GM12875 (cell line): Measurements from ENCODE around the gene EPB41L4A.

Experiments
- H3K4me3 ChIP-seq: one replicate; pipeline ENCODE4 v1.5.1; 2011; ENCODE audit warnings: low read depth, low read length, control low read depth
- CTCF ChIP-seq: IDR thresholded peaks from 2 replicates; pipeline ENCODE4 v1.5.1; 2011; ENCODE audit warnings: low read depth, mild to moderate bottlenecking, control low read depth, inconsistent platforms, low read length, moderate library complexity, borderline replicate concordance; ENCODE audit not compliant: insufficient read depth

The EPB41L4A gene

GRCh38 chr5:112126982-112127381 lies 292.1 kb downstream of the EPB41L4A start:
- TF ChIP-seq CTCF = no peak
- no peak overlapping the region for H3K4me3 ChIP-seq

- no peak for TF ChIP-seq CTCF
- no peak overlapping the region for H3K4me3 ChIP-seq
Observed at GRCh38 chr5:112125903-112126302, 293.2 kb downstream of the EPB41L4A start.

GRCh38 chr5:112124788-112125187 lies 294.3 kb downstream of the EPB41L4A start:
- no peak overlapping the region for H3K4me3 ChIP-seq
- no peak for TF ChIP-seq CTCF

- TF ChIP-seq CTCF = no peak
- no peak overlapping the region for H3K4me3 ChIP-seq
Observed at GRCh38 chr5:112123086-112123485, 296.0 kb downstream of the EPB41L4A start.

- no peak for TF ChIP-seq CTCF
- H3K4me3 ChIP-seq = no peak overlapping the region
Observed at GRCh38 chr5:112122353-112122752, 296.7 kb downstream of the EPB41L4A start.

GRCh38 chr5:112121258-112121657 lies 297.8 kb downstream of the EPB41L4A start:
- no peak overlapping the region for H3K4me3 ChIP-seq
- TF ChIP-seq CTCF = no peak

GRCh38 chr5:112119969-112120368 lies 299.1 kb downstream of the EPB41L4A start:
- no peak overlapping the region for H3K4me3 ChIP-seq
- 0 out of 2 replicates have a peak, but pooled peaks have one; percentile 4 for TF ChIP-seq CTCF
